Liver (tissue), 3 donors: Measurements from ENCODE around the gene MRPL42.

Experiments used
- ATF3 ChIP-seq: IDR thresholded peaks from 2 replicates; pipeline ENCODE4 v1.6.1; 2016; ENCODE audit warnings: antibody characterized with exemption
- CTCF ChIP-seq: fragments of 150-350 bp; IDR thresholded peaks from 2 replicates; pipeline ENCODE4 v1.5.1; 2017; ENCODE audit warnings: improper control_type of control experiment, low read depth, low read length; ENCODE audit not compliant: missing input control
- EGR1 ChIP-seq, 2 donors: IDR thresholded peaks; 2 replicates each; pipeline ENCODE4 v1.6.1; 2016 to 2018; ENCODE audit warnings: antibody characterized with exemption in 2 of 2, low read depth in 2 of 2
- FOXA1 ChIP-seq: IDR thresholded peaks from 2 replicates; pipeline ENCODE4 v1.6.1; 2016; ENCODE audit warnings: antibody characterized with exemption
- HNF4A ChIP-seq, 2 donors: conservative IDR thresholded peaks; 2 replicates each; pipeline ENCODE4 v1.6.1; 2016; ENCODE audit warnings: antibody characterized with exemption in 2 of 2, mild to moderate bottlenecking in 2 of 2
- HNF4G ChIP-seq: IDR thresholded peaks from 2 replicates; pipeline ENCODE4 v1.6.1; 2016; ENCODE audit warnings: antibody characterized with exemption
- JUND ChIP-seq, 2 donors: IDR thresholded peaks; 2 replicates each; pipeline ENCODE4 v1.6.1; 2016; ENCODE audit warnings: antibody characterized with exemption in 2 of 2
- MAX ChIP-seq: IDR thresholded peaks from 2 replicates; pipeline ENCODE4 v1.6.1; 2016; ENCODE audit warnings: antibody characterized with exemption
- RAD21 ChIP-seq, 2 donors: IDR thresholded peaks; 2 replicates each; pipeline ENCODE4 v1.6.1; 2016; ENCODE audit warnings: antibody characterized with exemption in 2 of 2, mild to moderate bottlenecking in 2 of 2
- RXRA ChIP-seq, 2 donors: IDR thresholded peaks; 2 replicates each; pipeline ENCODE4 v1.6.1; 2017 to 2018; ENCODE audit warnings: antibody characterized with exemption in 2 of 2, mild to moderate bottlenecking in 1 of 2
- TAF1 ChIP-seq: conservative IDR thresholded peaks from 2 replicates; pipeline ENCODE4 v1.6.1; 2016; ENCODE audit warnings: antibody characterized with exemption, mild to moderate bottlenecking
- donor health status: healthy.
- donor health status: healthy.

- TF ChIP-seq CTCF (no peak), RXRA (IDR thresholded peaks at IDR 0.05) (no peak), FOXA1 (no peak), MAX (no peak), RAD21 (IDR thresholded peaks at IDR 0.05) (no peak), TAF1 (no peak), JUND (IDR thresholded peaks at IDR 0.05) (no peak), HNF4G (no peak), HNF4A (conservative IDR thresholded peaks at IDR 0.05) (no peak), ATF3 (no peak), EGR1 (IDR thresholded peaks at IDR 0.05; ENCODE audit: low read depth in 2 of 2) (no peak)
These were observed 1.5 kb upstream of the MRPL42 start for GRCh38 chr12:93465841-93466240.
